ENCODE results near the gene THYN1.
A peak's percentile ranks its signal among the peaks of the same experiment; 100 is the strongest.
"Not testable (repeated sequence)": the region's sequence is repeated elsewhere in the genome, so short reads cannot be mapped to it uniquely, and the experiment has no call there.

Gene THYN1

DNA sequence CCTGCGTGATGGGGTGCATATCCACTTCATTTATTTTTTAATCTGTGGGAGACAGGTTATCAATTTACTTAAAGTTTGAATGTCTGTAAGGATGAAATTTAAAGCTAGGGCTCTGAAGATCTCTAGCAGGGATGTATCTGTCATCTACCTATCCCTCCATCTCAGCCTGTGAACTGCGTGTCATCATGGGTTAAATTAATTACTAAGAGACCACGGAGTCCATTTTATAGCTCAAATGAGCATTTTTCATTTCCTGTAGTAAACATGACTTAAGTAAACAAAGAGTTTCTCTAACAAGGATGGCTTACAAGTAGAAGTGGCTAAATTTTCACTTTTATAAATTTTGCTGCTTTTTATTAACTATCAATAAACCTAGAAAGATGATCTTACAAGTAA lies 20.2 kb upstream of the THYN1 start:
- DNase-seq = no peak

DNA sequence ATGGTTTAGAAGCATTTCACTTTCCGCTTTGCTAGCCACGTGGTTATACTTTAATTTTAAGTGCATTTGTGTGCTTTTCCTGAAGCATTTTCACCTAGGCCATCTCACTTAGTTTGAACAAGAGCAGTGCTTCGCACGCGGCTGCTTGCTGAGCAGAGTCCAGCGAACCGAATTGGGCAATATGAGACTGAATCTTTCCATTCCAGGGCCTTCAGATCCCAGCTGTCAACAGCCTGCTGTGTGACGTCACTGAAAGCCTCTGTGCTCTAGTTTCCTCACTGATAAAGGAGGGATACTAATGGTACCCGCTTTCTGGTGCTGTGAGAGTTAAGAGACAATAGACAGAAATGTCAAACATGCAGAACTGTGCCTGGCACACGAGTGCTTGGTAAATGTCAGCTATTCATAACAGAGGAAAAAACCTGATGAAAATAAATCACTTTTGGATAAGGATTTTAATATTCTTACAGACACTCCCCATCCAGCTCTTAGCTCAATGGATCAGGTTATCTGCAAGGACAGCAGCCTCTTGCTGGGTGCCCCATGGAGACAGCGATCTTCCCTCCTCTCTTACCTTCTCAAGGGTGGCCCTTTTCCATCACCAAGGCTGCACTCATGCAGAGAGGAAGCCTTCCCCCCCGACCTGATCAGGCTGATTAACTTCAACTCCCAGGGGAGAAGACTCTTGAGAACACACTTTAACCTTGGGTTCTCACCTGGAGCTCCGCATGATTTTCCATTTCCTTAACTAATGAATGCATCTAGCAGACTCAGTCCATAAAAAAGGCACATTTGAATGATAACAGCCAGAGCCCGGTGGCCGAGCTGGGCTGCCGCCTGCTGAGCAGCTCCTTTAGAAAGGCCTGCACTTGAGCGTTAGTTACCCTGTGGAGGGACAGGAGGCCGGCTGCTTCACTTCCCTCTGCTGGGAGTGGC lies 19.5 kb upstream of the THYN1 start:
- peak; percentile 21 to 34 for DNase-seq

DNA sequence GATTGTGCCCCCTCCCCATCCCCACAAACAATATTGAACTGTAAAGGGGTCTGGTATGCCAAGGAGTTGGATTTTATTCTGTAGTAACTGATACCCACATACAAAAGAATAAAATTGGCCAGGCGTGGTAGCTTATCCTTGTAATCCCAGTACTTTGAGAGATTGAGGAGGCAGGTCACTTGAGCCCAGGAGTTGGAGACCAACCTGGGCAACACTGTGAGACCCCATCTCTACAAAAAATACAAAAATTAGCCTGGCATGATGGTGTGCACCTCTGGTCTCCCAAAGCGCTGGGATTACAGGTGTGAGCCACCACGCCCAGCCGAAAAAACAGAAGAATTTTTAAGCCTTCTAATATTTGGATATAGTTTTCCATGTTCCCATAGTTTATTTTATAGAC lies 18.8 kb upstream of the THYN1 start:
- DNase-seq = no peak

DNA sequence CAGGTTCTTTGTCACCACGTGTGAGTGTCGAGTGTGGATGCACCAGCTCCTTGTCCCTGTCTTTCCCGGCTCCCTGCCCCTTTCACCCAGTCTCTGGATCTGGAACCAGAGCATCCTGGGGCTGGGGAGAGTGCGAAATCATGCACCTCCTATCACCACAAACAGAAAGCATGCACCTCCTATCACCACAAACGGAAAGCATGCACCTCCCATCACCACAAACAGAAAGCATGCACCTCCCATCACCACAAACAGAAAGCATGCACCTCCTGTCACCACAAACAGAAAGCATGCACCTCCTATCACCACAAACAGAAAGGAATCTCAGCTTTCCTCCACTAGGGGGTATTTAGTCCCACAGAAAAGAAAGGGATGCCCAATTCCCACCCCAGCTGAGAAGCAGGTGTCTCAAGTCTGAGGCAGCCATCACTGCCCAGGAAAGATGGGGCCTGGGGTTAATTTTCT lies 17.1 kb upstream of the THYN1 start:
- peak in 1 of 2 experiments; percentile 12 for DNase-seq

DNA sequence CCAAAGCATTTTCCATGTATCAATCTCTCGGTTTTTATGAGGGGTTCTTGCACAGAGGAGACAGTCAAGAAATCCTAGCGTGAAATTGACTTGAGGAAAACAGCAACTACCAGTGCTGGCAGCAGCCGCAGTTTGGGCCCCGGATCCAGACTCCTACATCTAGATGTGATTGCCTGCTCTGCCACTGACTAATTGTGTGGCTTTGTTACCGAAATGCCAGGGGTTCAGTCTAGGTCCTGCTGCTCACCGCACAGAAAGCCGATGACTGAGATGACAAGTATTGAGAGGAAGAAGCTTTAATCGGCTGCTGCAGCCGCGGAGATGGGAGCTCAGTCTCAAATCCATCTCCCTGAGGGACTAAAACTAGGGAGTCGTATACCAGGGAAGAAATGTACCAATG lies 14.8 kb upstream of the THYN1 start:
- DNase-seq = no peak

DNA sequence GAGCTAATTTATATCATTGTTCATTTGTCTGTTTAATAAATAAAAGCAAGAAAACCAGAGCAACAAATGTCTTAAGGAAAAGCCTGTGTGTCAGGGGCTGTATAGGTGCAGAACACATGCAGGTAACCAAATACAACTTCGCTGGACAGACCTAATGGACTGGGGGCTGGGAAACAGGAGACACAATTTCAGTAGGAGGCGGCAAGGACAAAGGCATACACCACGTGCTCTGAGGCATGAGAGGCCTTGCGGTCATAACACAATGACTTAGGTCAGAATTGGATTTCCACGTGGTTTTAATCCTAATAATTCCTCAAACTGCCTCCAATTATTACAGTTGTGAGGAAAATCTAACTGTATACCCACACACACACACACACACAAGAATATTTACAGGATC lies 14.3 kb upstream of the THYN1 start:
- DNase-seq = no peak

DNA sequence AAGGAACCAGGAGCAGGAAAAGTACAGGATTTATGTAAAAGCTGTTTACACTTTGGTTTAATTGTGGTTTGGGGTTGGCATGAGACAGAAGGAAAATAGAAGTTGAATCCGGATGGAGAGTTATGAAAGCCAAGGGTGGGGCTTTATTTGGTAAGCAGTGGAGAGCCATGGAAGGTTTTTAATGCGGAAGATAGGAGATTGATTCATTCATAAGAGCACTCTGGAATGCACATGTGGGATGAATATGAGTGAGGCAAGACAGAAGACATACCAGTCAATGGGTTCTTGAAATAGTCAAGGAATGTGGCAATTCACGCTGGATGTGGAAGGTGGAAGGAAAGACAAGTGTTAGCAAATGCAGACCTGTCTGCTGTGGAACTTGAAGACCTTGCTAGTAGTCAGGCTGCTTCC lies 13.7 kb upstream of the THYN1 start:
- no peak for DNase-seq

DNA sequence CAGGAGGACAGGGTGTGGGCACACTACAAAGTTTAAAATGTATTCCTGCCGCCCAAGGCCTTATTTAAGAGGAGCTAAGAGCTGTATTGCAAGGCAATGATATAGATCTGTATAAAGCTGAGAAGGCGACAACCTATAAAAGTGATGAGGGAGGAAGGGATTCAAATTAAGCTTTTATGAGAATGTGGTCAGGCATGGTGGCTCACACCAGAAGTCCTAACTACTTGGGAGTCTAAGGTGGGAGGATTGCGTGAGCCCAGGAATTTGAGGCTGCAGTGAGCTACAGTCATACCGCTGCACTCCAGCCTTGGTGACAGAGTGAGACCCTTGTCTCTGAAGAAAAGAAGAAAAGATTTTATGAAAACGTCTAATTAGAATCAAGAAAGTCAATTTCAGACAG lies 13.3 kb upstream of the THYN1 start:
- no peak for DNase-seq

DNA sequence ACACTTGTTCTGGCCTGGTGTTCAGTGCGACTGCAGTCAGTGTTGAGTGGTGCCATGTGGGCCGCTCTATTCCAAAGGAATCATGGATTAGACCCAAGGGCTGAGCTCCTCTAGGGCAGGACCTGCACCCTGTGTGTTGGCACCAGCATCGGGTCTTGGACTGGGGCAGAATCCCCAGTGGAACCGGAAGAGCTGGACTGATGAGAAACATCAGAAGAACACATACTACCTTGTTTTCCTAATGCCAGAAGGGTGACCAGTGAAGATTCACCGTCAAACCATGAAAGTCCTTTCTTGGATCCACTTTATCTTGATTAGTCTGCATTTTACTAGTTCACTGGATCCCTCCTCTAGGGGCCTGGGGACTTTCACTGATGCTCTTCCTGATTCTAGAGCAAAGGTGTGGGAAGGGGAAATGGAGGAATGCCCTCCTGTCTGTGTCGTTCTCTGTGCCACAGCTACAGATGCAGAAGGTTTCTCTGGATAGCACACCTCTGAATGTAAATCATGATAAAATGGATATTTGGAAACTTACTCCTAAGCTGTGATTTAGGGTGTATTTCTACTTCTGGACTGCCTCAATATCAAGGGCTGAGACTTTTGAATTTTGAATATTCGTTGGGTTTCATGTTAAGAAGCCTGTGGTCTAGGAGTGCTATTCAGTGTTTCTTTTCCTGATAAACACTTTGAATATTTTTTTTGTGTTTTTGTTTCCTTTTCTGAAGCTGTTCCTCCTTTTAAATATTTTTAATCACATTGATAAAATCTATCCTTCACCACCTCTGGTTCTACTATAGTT lies 12.0 kb upstream of the THYN1 start:
- DNase-seq = no peak

DNA sequence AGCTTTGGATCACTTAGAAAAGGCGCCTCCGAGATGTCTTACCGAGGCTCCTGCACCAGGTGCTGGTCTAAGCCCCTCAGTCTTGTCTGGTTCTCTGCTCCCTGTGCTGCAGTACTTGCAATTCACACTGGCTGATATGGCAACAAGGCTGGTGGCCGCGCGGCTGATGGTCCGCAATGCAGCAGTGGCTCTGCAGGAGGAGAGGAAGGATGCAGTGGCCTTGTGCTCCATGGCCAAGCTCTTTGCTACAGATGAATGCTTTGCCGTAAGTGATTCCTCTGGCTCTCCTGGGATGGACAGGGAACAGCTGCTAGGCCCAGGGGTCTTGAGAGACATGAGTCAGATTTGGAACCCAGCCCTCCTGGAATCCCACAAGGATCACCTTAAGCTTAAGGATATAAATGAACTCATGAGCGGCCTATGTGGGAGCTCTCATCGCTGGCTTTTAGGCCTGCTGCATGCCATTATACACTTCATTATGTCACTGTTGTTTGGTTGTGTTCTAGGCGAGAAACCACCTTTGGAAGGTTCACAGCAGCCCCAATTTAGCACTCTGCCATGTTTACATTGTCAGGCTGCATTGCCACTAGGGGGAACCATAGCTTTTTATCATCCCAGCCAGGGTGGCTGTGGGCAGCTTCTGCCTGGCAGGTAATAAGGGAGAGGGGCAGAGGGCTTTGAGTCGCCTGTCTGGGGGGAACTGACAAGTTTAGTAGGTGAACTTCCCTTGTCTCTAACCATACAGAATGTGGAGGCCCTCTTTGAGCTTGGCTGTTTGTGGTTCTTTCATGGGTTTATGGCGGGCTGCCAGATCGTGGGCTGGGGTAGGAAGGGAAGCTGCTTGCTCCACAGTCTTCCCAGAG lies 8.7 kb upstream of the THYN1 start:
- peak; percentile 12 to 20 for DNase-seq

DNA sequence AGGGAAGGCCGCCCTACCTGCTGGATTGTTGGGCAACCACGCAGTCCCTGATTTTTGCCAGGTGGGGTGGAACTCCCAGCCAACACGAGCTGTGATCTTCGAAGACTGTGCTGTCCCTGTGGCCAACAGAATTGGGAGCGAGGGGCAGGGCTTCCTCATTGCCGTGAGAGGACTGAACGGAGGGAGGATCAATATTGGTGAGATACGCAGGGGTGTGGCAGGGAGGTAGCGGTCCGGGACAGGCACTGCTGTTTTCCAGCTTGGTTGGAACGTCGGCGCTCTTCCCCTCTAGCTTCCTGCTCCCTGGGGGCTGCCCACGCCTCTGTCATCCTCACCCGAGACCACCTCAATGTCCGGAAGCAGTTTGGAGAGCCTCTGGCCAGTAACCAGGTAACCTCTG lies 7.8 kb upstream of the THYN1 start:
- no peak for DNase-seq

DNA sequence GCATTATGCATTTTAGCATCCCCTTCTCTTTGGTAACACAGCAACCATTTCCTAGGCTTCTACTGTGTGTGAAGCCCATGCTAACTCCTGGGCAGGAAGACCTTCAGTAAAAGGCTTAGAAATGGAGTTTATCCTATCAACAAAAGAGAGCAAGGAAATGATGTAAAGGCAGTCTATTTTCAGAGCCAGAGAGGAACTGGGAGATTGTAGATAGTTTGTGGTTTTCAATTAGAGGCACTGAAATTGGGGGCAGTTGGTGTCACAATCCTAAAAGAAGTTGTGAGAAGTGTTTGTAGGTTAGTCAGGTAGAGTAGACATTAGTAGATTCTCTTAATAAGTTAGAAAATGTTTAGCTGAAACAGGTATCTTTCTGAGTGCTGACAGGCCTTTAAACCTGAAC lies 7.4 kb upstream of the THYN1 start:
- no peak for DNase-seq

DNA sequence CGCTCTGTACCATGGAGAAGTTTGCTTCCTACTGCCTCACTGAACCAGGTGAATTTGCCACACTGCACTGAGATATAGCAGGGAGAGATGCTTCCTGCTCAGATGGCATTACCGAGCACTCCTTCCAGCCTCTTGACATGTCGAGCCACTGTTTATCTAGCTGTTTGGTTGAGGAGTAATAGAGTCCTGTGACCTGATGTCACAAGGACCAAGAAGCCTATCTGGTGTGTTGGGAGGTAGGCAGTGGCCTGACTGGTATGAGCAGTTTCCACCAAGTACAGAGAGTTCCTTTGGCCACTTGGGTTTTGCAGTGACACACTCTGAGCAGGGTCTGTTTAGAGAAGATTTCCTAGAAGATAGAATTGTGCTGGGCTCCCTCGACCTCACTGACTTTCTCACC lies 5.4 kb upstream of the THYN1 start:
- DNase-seq = no peak

DNA sequence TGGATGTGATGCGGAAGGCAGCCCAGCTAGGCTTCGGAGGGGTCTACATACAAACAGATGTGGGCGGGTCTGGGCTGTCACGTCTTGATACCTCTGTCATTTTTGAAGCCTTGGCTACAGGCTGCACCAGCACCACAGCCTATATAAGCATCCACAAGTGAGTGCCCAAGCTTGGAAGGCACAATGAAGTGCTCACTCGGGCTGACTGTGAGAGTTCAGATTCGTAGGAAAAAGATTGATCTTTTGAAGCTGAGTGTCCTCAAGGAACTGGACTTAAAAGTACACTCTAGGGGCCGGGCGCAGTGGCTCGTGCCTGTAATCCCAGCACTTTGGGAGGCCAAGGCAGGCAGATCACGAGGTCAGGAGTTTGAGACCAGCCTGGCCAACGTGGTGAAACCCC lies 3.9 kb upstream of the THYN1 start:
- no peak for DNase-seq

DNA sequence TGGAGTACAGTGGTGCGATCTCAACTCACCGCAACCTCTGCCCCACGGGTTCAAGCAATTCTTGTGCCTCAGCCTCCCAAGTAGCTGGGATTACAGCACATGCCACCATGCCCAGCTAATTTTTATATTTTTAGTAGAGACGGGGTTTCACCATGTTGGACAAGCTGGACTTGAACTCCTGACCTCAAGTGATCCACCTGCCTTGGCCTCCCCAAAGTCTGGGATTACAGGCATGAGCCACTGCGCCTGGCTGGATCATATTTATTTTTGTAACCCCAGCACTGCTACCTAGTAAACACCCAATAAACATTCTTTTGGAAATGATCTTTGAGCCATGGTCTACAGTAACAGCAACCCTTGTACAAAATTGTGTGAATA lies 2.0 kb upstream of the THYN1 start:
- not testable (repeated sequence) for DNase-seq

DNA sequence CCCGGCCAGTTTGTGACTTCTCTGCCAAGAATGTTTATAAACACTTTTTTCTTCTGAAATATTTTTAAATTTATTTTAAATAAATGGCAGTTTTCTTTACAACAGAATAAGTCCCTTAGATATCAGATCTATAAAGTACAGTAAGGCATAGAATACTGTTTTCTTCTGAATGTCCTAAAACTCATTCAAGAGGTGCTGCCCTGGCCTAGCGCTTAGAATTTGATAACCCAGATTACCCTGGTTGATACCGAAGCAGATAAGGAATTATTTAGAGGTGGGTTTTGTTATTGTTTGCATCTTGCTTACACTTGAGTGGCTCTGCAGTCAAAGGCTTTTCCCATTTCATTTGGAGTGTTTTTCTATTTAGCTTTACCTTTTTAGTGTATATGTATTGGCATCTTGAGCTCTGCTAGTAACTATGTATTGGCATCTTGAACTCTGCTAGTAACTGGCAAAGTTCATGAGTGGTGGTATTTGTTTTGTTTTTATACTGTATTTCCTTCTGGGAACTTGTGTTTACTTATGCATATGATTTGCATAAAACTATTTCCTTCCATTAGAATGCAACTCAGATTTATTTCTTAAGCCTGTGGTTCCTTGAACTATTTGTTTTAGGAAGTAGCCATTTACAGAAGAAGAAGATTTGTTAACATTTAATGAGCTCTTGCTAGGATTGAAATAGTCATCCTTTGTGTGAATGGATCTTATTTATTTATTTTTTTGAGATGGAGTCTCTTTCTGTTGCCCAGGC lies 1.5 kb upstream of the THYN1 start:
- no peak for DNase-seq

DNA sequence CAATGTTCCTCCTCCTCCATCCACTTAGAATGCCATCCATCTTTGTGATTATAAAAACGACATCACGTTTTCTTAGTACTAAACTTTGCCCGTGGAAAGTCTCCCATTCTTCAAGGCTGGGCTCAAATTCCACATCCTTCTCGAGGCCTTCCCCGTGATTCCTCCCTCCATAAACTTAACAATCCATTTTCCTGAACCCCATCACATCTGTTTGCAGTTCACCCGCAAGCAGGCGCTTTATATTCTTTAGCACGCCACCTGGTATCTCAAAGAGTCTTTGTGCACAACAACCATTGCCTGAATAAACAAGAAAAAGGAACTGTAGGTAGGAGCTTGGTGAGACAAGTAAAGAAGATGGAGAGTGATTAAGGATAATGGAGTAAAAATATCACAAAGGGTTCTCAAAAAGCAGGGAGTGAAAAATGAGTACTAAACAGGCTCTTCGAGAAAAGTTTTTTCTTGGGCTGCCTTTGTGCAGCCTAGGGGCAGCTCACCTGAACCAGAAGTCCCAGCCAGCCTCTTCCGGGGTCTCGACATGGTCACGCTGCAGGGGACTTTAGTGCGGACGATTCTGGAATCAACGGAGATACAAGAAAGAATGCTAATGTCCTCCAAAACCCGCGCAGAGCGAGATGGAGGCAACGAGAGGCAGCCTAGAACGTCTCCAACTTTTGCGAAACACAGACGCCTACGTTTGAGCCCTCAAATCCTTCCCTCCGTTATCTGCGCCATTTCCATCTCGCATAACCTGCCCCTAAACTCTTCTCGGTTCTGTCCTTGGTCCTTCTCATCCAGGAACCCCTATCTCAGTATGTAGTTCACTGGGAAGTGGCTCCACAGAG lies 585 bp downstream of the THYN1 start:
- DNase-seq = peak in 1 of 2 experiments; percentile 21

DNA sequence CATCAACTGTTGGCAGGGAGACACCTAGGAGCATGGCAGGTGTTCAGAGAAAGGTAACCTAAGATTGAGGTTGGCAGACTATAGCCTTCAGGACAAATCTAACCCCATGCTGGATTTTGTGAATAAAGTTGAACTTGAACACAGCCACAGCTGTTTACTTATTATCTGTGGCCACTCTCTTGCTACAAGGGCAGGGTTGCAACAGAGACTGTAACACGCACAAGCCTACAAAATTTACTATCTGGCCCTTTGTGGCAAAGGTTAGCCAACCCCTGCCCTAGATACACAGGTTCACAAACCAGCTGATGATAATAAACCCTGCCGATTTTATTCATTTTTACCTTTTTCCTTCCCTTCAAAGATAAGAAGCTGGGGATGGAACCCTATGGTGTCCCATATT lies 2.5 kb downstream of the THYN1 start:
- DNase-seq = no peak

DNA sequence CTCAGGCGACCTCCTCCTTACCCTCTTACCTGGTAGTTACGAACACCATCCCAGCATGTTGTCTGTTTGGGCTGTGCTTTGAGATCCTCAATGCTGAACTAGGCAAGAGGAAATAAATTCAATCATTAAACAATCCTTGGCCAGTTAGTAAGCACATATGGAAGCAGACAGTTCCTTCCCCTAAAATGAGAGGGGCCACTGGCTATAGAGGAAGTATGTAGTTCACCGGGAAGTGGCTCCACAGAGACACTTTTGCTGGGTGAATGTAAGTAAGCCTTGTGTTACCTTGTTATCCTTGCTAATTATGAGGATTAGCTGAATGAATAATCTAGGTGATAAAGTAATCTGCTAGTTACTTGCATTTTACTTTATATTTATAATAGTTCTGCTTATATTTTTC lies 2.9 kb downstream of the THYN1 start:
- DNase-seq = no peak

DNA sequence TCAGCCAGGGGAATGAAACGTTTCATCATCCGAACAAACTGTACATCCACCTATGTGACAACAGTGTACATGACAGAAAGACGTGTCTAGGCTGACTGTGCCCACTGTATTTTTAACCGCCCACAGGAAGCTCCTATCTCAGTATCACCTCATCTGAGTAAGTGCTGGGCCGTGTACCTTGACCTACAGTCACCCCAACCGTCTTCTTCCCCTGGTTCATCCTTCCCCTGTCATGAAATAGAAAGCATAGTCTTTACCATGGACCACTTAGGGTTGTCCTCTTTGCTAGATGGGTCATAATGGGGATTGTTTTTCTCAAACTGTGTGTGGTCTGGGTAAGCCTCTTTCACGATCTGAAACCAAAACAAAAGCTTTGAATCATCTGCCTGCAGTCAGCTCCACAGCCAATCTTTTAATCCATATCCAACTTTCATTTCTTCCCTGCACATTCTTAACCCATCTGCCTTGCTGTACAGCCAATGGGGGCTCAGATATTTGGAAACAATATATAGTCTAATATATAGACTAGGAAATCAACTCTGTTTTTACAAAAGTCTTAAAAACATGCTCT lies 4.2 kb downstream of the THYN1 start:
- DNase-seq = no peak

DNA sequence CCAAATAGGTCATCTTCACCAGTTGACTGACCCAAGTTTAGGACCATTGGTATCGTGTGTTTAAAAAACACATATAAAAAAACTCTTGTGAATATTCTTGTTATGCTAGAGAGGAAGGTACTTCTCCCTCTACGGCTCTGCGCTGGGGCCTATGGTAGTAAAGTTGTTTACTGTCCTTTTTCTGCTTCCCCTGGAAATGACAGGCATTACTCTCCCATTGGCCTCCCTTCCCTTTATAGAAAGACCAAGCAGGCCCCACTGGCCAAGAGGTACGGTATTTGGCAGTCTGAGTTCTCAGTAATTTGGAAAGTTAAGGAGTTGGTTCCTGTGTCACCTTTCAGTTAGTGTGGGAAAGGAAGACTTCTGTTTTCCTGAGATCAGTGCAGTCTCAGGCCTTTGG lies 6.5 kb downstream of the THYN1 start:
- DNase-seq = no peak
